CD4-positive, alpha-beta T cell treated with Interleukin-12 subunit alpha and Interleukin-12 subunit beta, for 1 hour (primary cell): ENCODE data around the gene GNG7.
"Not testable (repeated sequence)": the region's sequence is repeated elsewhere in the genome, so short reads cannot be mapped to it uniquely, and the experiment has no call there.

Experiments
- DNase-seq: peaks from one replicate; pipeline ENCODE4 v3.0.0-alpha.2; 2020

Gene GNG7

GRCh38 chr19:2569596-2570465, 132.7 kb downstream of the GNG7 start:
- no peak for DNase-seq

- no peak for DNase-seq
Observed at GRCh38 chr19:2567996-2568395, 134.5 kb downstream of the GNG7 start.

GRCh38 chr19:2567580-2567979, 134.9 kb downstream of the GNG7 start:
- DNase-seq, result no peak

- not testable (repeated sequence) for DNase-seq
Observed at GRCh38 chr19:2563546-2563945, 138.9 kb downstream of the GNG7 start.

GRCh38 chr19:2561895-2562294, 140.6 kb downstream of the GNG7 start:
- DNase-seq, result peak; percentile 75

GRCh38 chr19:2561221-2561620, 141.3 kb downstream of the GNG7 start:
- no peak for DNase-seq

- DNase-seq, result no peak
Observed at GRCh38 chr19:2560369-2560768, 142.1 kb downstream of the GNG7 start.

GRCh38 chr19:2558543-2558942, 144.0 kb downstream of the GNG7 start:
- DNase-seq, result no peak

- not testable (repeated sequence) for DNase-seq
Observed at GRCh38 chr19:2558131-2558530, 144.4 kb downstream of the GNG7 start.

GRCh38 chr19:2557093-2557440, 145.4 kb downstream of the GNG7 start:
- DNase-seq, result no peak

GRCh38 chr19:2556221-2557092, 146.0 kb downstream of the GNG7 start:
- DNase-seq, result no peak

GRCh38 chr19:2555422-2556220, 146.9 kb downstream of the GNG7 start:
- DNase-seq, result no peak

- DNase-seq, result no peak
Observed at GRCh38 chr19:2554856-2555255, 147.6 kb downstream of the GNG7 start.

- DNase-seq, result no peak
Observed at GRCh38 chr19:2553510-2553909, 149.0 kb downstream of the GNG7 start.

- peak; percentile 79 for DNase-seq
Observed at GRCh38 chr19:2552859-2553258, 149.6 kb downstream of the GNG7 start.

GRCh38 chr19:2551864-2552185, 150.7 kb downstream of the GNG7 start:
- no peak for DNase-seq

GRCh38 chr19:2551172-2551863, 151.2 kb downstream of the GNG7 start:
- DNase-seq, result no peak

GRCh38 chr19:2550431-2551171, 151.9 kb downstream of the GNG7 start:
- no peak for DNase-seq

GRCh38 chr19:2549701-2550191, 152.7 kb downstream of the GNG7 start:
- DNase-seq, result no peak

GRCh38 chr19:2548966-2549365, 153.5 kb downstream of the GNG7 start:
- DNase-seq, result no peak

GRCh38 chr19:2547721-2548120, 154.8 kb downstream of the GNG7 start:
- DNase-seq, result no peak
